ENCODE data around the gene TBL2. TPM values are rescaled to one million over a fixed set of nuclear protein-coding genes. Genes with fewer than 3 reads are reported as not detected.
"Not testable (repeated sequence)": the region's sequence is repeated elsewhere in the genome, so short reads cannot be mapped to it uniquely, and the experiment has no call there.

The TBL2 gene
- total RNA-seq, 1 donor from 2014 or later = 52.2 TPM

- H3K4me1 Mint-ChIP-seq = peaks cover 9% of the 10 kb centered on the region
- H3K36me3 Mint-ChIP-seq = no peaks in the 10 kb centered on the region
- peaks cover 18% of the 10 kb centered on the region for H3K27me3 Mint-ChIP-seq (ENCODE audit: low read depth)
- no peak for TF ChIP-seq CTCF (IDR thresholded peaks at IDR 0.05; ENCODE audit: unreplicated experiment)
- H3K9me3 Mint-ChIP-seq = no peaks in the 10 kb centered on the region
- no peak for DNase-seq (ENCODE audit: low spot score in 2 of 2, unreplicated experiment in 2 of 2)
- H3K27ac Mint-ChIP-seq = no peak overlapping the region
- H3K4me3 Mint-ChIP-seq = no peak overlapping the region
Measured at GRCh38 chr7:73610105-73610504, 31.7 kb upstream of the TBL2 start.

GRCh38 chr7:73607692-73607983 lies 29.3 kb upstream of the TBL2 start:
- H3K27ac Mint-ChIP-seq; DNase-seq (ENCODE audit: low spot score in 2 of 2, unreplicated experiment in 2 of 2); H3K27me3 Mint-ChIP-seq (ENCODE audit: low read depth); H3K36me3 Mint-ChIP-seq; H3K9me3 Mint-ChIP-seq; H3K4me1 Mint-ChIP-seq; H3K4me3 Mint-ChIP-seq: not testable (repeated sequence)

- no peaks in the 10 kb centered on the region for H3K36me3 Mint-ChIP-seq
- peaks cover 8% of the 10 kb centered on the region for H3K27me3 Mint-ChIP-seq (ENCODE audit: low read depth)
- H3K4me3 Mint-ChIP-seq = no peak overlapping the region
- H3K27ac Mint-ChIP-seq = no peak overlapping the region
- H3K4me1 Mint-ChIP-seq = no peaks in the 10 kb centered on the region
- DNase-seq (ENCODE audit: low spot score in 2 of 2, unreplicated experiment in 2 of 2) = peak; percentile 63 to 81
- peak; percentile 92 for TF ChIP-seq CTCF (IDR thresholded peaks at IDR 0.05; ENCODE audit: unreplicated experiment)
- no peaks in the 10 kb centered on the region for H3K9me3 Mint-ChIP-seq
Measured at GRCh38 chr7:73606801-73607691, 28.7 kb upstream of the TBL2 start.

- H3K4me3 Mint-ChIP-seq = no peak overlapping the region
- peaks cover 13% of the 10 kb centered on the region for H3K27me3 Mint-ChIP-seq (ENCODE audit: low read depth)
- TF ChIP-seq CTCF (IDR thresholded peaks at IDR 0.05; ENCODE audit: unreplicated experiment) = no peak
- H3K27ac Mint-ChIP-seq = no peak overlapping the region
- no peaks in the 10 kb centered on the region for H3K4me1 Mint-ChIP-seq
- no peaks in the 10 kb centered on the region for H3K36me3 Mint-ChIP-seq
- DNase-seq (ENCODE audit: low spot score in 2 of 2, unreplicated experiment in 2 of 2) = no peak
- H3K9me3 Mint-ChIP-seq = no peaks in the 10 kb centered on the region
Measured at GRCh38 chr7:73605601-73606220, 27.3 kb upstream of the TBL2 start.

GRCh38 chr7:73602721-73603651 lies 24.6 kb upstream of the TBL2 start:
- no peak overlapping the region for H3K4me3 Mint-ChIP-seq
- TF ChIP-seq CTCF (IDR thresholded peaks at IDR 0.05; ENCODE audit: unreplicated experiment) = no peak
- no peak overlapping the region for H3K27ac Mint-ChIP-seq
- no peak for DNase-seq (ENCODE audit: low spot score in 2 of 2, unreplicated experiment in 2 of 2)
- no peaks in the 10 kb centered on the region for H3K4me1 Mint-ChIP-seq
- H3K36me3 Mint-ChIP-seq = no peaks in the 10 kb centered on the region
- H3K9me3 Mint-ChIP-seq = no peaks in the 10 kb centered on the region
- H3K27me3 Mint-ChIP-seq (ENCODE audit: low read depth) = peaks cover 23% of the 10 kb centered on the region

All from mesothelial cell of epicardium (in vitro differentiated cells).